Suprapubic skin (tissue), 4 donors: Measurements from ENCODE around the gene FAM110A. TPM values are rescaled to one million over a fixed set of nuclear protein-coding genes. Genes with fewer than 3 reads are reported as not detected.

Source experiments
- DNase-seq, 2 donors: peaks; one replicate each; pipeline ENCODE4 v3.0.0-alpha.2; 2019; ENCODE audit warnings: low spot score in 2 of 2
- H3K27ac ChIP-seq: fragments of 200-600 bp; sonication (generic); one replicate; pipeline ENCODE4 v1.5.1; 2019
- H3K27me3 ChIP-seq: fragments of 200-600 bp; sonication (generic); one replicate; pipeline ENCODE4 v1.5.1; 2019
- H3K36me3 ChIP-seq: fragments of 200-600 bp; sonication (generic); one replicate; pipeline ENCODE4 v1.5.1; 2019
- H3K4me1 ChIP-seq: fragments of 200-600 bp; sonication (generic); one replicate; pipeline ENCODE4 v1.5.1; 2019
- H3K4me3 ChIP-seq: fragments of 200-600 bp; sonication (generic); one replicate; pipeline ENCODE4 v1.5.1; 2019; ENCODE audit warnings: mild to moderate bottlenecking
- H3K9me3 ChIP-seq: fragments of 200-600 bp; sonication (generic); one replicate; pipeline ENCODE4 v1.5.1; 2019
- CTCF ChIP-seq, 2 donors: fragments of 200-600 bp in 1 of 2; fragments of 450-650 bp in 1 of 2; sonication (generic) in 1 of 2; IDR thresholded peaks; one replicate each; pipeline ENCODE4 v1.5.1; 2016 to 2019; ENCODE audit warnings: antibody characterized with exemption in 2 of 2, mild to moderate bottlenecking in 1 of 2, moderate library complexity in 1 of 2
- EP300 ChIP-seq: sonication (generic); formaldehyde crosslinking; IDR thresholded peaks from one replicate; pipeline ENCODE4 v1.6.1; 2017; ENCODE audit warnings: antibody characterized with exemption
- POLR2A ChIP-seq, 2 donors: fragments of 450-650 bp; IDR thresholded peaks; one replicate each; pipeline ENCODE4 v1.6.1; 2017; ENCODE audit warnings: antibody characterized with exemption in 2 of 2, mild to moderate bottlenecking in 2 of 2, moderate library complexity in 2 of 2
- POLR2AphosphoS5 ChIP-seq, 3 donors: sonication (generic); formaldehyde crosslinking; IDR thresholded peaks; one replicate each; pipeline ENCODE4 v1.6.1; 2017; ENCODE audit warnings: antibody characterized with exemption in 3 of 3
- WGBS: methylation state at CpG from one replicate; pipeline ENCODE4 v1.1.5; 2018; 5-methylcytosine and 5-hydroxymethylcytosine counted together
- total RNA-seq, 4 donors: library from RNA; depleted of rRNA; stranded (reverse); fragments of >200 nt; gene quantifications; one replicate each; pipeline ENCODE4 v1.1.0, GENCODE V29; 2016

FAM110A gene
- total RNA-seq, 4 donors from 2014 or later: 16.9 to 57.0 (median 37.7) TPM

- Histone ChIP-seq H3K27ac (no peak overlapping the region), H3K36me3 (no peaks in the 10 kb centered on the region), H3K27me3 (no peaks in the 10 kb centered on the region), H3K4me1 (peaks cover 27% of the 10 kb centered on the region), H3K4me3 (no peak overlapping the region), H3K9me3 (no peaks in the 10 kb centered on the region)
- TF ChIP-seq POLR2A (IDR thresholded peaks at IDR 0.05) (no peak), POLR2AphosphoS5 (IDR thresholded peaks at IDR 0.05) (no peak), CTCF (IDR thresholded peaks at IDR 0.05) (no peak), EP300 (no peak)
- WGBS: 71% methylated on average over 6 of the region's 6 CpGs
- no peak for DNase-seq
These were observed 24.5 kb downstream of the FAM110A start for GRCh38 chr20:858011-858410.

DNA sequence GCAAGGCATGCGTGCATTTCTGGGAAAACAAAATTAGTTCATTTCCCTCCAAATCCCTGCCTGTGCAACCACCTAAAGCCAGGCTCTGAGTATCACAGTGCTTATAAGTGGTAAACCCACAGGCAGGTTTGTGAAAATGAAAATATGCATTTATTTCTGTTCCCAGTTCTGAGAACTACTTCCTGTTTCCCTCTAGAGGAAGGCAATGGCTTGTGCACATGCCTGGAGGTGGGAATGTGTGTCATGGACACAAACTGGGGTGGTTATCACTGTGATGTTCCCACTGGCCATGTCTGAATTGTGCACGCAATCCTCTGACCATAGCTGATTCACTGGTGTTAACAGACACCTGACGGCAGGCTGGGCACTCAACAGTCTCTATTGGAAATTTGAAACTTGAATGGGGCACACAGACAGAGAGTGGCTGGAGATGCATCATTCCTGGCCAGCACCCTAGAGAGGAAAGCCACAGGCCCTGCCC lies 26.3 kb downstream of the FAM110A start:
- Histone ChIP-seq H3K9me3 (no peaks in the 10 kb centered on the region), H3K4me3 (no peak overlapping the region), H3K4me1 (peaks cover 27% of the 10 kb centered on the region), H3K27ac (no peak overlapping the region), H3K27me3 (no peaks in the 10 kb centered on the region), H3K36me3 (no peaks in the 10 kb centered on the region)
- TF ChIP-seq CTCF (IDR thresholded peaks at IDR 0.05): no peak
- TF ChIP-seq POLR2A (IDR thresholded peaks at IDR 0.05): no peak
- no peak for TF ChIP-seq POLR2AphosphoS5 (IDR thresholded peaks at IDR 0.05)
- no peak for TF ChIP-seq EP300
- WGBS: 42% methylated on average over 2 of the region's 3 CpGs
- DNase-seq: no peak

DNA sequence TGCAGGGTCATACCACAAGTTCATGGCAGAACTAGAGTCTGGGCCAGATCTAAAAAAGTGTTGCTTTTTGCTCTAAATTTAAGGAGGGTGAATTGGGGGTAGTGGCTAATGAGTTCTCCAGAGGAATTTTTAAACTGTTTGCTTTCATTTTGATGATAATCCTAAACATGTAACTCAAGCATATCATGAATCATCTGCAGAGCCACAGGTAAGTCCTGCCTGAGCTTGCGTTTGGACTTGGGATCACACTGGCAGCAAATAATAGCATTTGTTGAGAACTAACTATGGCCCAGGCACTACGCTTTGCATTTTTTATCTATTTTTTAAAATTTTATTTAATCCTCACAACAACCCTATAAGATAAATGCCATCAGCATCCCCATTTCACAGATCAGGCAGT lies 27.4 kb downstream of the FAM110A start:
- no peaks in the 10 kb centered on the region for H3K27me3 ChIP-seq
- H3K4me1 ChIP-seq: peaks cover 16% of the 10 kb centered on the region
- H3K4me3 ChIP-seq: no peak overlapping the region
- H3K27ac ChIP-seq: no peak overlapping the region
- no peaks in the 10 kb centered on the region for H3K36me3 ChIP-seq
- DNase-seq: no peak
- WGBS: 78% methylated on average over 2 of the region's 2 CpGs
- no peaks in the 10 kb centered on the region for H3K9me3 ChIP-seq
- no peak for TF ChIP-seq EP300
- no peak for TF ChIP-seq CTCF (IDR thresholded peaks at IDR 0.05)

GRCh38 chr20:865440-865839 lies 31.9 kb downstream of the FAM110A start:
- TF ChIP-seq CTCF (IDR thresholded peaks at IDR 0.05): no peak
- TF ChIP-seq POLR2AphosphoS5 (IDR thresholded peaks at IDR 0.05): no peak
- TF ChIP-seq EP300: no peak
- TF ChIP-seq POLR2A (IDR thresholded peaks at IDR 0.05): no peak
- 100% methylated on average over 1 of the region's 1 CpG for WGBS

GRCh38 chr20:868279-868678 lies 34.8 kb downstream of the FAM110A start:
- H3K9me3 ChIP-seq: no peaks in the 10 kb centered on the region
- no peak for TF ChIP-seq EP300
- TF ChIP-seq POLR2AphosphoS5 (IDR thresholded peaks at IDR 0.05): no peak
- no peak for TF ChIP-seq POLR2A (IDR thresholded peaks at IDR 0.05)

More at GRCh38 chr20:865440-865839, 31.9 kb downstream of the FAM110A start:
- Histone ChIP-seq H3K27me3 (no peaks in the 10 kb centered on the region), H3K4me3 (no peak overlapping the region), H3K9me3 (no peaks in the 10 kb centered on the region), H3K4me1 (no peaks in the 10 kb centered on the region), H3K36me3 (no peaks in the 10 kb centered on the region), H3K27ac (no peak overlapping the region)
- no peak for DNase-seq

DNA sequence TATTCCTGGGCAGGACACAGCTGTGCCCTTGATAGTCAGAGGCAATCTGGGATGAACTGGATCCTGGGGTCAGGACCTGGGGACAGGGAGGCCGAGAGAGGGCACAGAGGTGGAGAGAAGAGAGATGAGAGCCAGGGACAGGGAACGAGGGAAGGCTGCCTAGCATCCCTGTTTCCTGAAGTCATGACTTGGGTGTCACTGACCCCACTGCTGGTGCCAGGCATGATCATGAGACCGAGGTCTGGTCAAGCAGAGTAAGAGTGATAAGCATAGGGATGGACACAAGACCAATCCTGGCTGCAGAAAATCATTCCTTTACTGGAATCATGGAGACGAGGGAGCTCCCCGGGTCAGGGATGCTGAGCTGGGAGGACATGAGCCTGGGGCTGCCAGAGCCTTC lies 36.1 kb downstream of the FAM110A start:
- Histone ChIP-seq H3K4me3 (no peak overlapping the region), H3K27ac (no peak overlapping the region), H3K4me1 (peaks cover 4% of the 10 kb centered on the region), H3K36me3 (no peaks in the 10 kb centered on the region), H3K9me3 (no peaks in the 10 kb centered on the region), H3K27me3 (no peaks in the 10 kb centered on the region)
- 76% methylated on average over 5 of the region's 5 CpGs for WGBS
- DNase-seq: no peak
- TF ChIP-seq CTCF (IDR thresholded peaks at IDR 0.05) (no peak), EP300 (no peak), POLR2A (IDR thresholded peaks at IDR 0.05) (no peak), POLR2AphosphoS5 (IDR thresholded peaks at IDR 0.05) (no peak)

More at GRCh38 chr20:868279-868678, 34.8 kb downstream of the FAM110A start:
- Histone ChIP-seq H3K4me3 (no peak overlapping the region), H3K4me1 (no peaks in the 10 kb centered on the region), H3K36me3 (no peaks in the 10 kb centered on the region), H3K27ac (no peak overlapping the region), H3K27me3 (no peaks in the 10 kb centered on the region)
- 86% methylated on average over 9 of the region's 9 CpGs for WGBS
- DNase-seq: no peak
